Tibial nerve (tissue), 4 donors: ENCODE data around the gene JPH2.

ENCODE experiments used
- CTCF ChIP-seq, 5 experiments: fragments of 200-600 bp in 3 of 5; fragments of 450-650 bp in 2 of 5; sonication (generic) in 3 of 5; IDR thresholded peaks; one replicate each; pipeline ENCODE4 v1.5.1; 2016 to 2019; ENCODE audit warnings: antibody characterized with exemption in 5 of 5, mild to moderate bottlenecking in 3 of 5, moderate library complexity in 2 of 5
- EP300 ChIP-seq, 2 donors: sonication (generic); formaldehyde crosslinking; IDR thresholded peaks; one replicate each; pipeline ENCODE4 v1.6.1; 2017; ENCODE audit warnings: antibody characterized with exemption in 2 of 2, mild to moderate bottlenecking in 1 of 2
- POLR2A ChIP-seq, 2 donors: fragments of 450-650 bp; IDR thresholded peaks; one replicate each; pipeline ENCODE4 v1.6.1; 2017; ENCODE audit warnings: antibody characterized with exemption in 2 of 2, mild to moderate bottlenecking in 2 of 2, moderate library complexity in 2 of 2

- TF ChIP-seq POLR2A (IDR thresholded peaks at IDR 0.05) = no peak
- TF ChIP-seq CTCF (IDR thresholded peaks at IDR 0.05) = no peak
- TF ChIP-seq EP300 (IDR thresholded peaks at IDR 0.05) = no peak
Measured at GRCh38 chr20:44206132-44206531, 19.1 kb upstream of the JPH2 start.
